ENCODE results near the gene SOS1. TPM values are rescaled to one million over a fixed set of nuclear protein-coding genes. Genes with fewer than 3 reads are reported as not detected.

SOS1 gene
- total RNA-seq, 4 donors from 2014 or later = 67.2 to 72.4 (median 71.0) TPM

- TF ChIP-seq, protein P1, sequence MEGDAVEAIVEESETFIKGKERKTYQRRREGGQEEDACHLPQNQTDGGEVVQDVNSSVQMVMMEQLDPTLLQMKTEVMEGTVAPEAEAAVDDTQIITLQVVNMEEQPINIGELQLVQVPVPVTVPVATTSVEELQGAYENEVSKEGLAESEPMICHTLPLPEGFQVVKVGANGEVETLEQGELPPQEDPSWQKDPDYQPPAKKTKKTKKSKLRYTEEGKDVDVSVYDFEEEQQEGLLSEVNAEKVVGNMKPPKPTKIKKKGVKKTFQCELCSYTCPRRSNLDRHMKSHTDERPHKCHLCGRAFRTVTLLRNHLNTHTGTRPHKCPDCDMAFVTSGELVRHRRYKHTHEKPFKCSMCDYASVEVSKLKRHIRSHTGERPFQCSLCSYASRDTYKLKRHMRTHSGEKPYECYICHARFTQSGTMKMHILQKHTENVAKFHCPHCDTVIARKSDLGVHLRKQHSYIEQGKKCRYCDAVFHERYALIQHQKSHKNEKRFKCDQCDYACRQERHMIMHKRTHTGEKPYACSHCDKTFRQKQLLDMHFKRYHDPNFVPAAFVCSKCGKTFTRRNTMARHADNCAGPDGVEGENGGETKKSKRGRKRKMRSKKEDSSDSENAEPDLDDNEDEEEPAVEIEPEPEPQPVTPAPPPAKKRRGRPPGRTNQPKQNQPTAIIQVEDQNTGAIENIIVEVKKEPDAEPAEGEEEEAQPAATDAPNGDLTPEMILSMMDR (IDR thresholded peaks at IDR 0.05; ENCODE audit: low read depth) = no peak
These were observed 102.2 kb downstream of the SOS1 start for GRCh38 chr2:39018638-39019037.

GRCh38 chr2:39017334-39017733 lies 103.5 kb downstream of the SOS1 start:
- TF ChIP-seq, protein P1 (IDR thresholded peaks at IDR 0.05; ENCODE audit: low read depth) = no peak

DNA sequence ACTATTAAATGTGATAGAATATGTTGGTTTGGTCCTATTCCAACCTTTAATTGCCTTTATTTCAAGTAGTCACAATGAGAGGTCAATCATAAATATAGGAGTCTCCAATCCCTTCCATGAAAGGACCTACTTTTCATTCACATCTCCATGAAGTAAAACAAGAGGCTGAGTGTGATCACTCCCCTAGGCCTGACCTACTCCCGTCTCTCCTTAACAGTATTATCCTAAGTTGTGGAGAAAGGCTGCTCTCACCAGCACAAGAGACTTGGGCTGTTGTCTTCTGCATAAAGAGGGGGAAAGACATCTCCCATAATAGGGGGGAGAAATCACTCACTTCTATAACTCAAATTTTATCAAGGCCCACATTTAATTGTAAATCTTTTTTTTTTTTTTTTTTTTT lies 105.4 kb downstream of the SOS1 start:
- TF ChIP-seq, protein P1 (IDR thresholded peaks at IDR 0.05; ENCODE audit: low read depth) = no peak

GRCh38 chr2:39013871-39014270 lies 107.0 kb downstream of the SOS1 start:
- TF ChIP-seq, protein P1 (IDR thresholded peaks at IDR 0.05; ENCODE audit: low read depth) = no peak

DNA sequence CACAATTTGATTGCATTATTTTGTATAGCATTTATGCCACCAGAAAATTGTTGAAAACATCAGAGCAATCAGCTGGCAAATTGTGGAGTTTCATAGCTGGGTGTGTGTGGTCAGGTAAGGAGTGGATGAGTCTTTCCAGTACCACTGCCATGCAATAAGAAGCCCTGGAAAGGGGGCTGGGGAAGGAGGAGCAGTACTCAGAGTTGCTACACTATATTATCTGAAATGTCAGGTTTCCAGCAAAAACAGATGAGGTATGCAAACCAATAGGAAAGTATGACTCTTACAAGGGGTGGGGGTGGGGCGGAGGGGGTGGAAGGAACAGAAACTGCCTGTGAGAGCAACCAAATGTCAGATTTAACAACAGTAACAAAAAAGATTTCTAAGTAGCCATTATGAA lies 112.2 kb downstream of the SOS1 start:
- TF ChIP-seq, protein P1 (IDR thresholded peaks at IDR 0.05; ENCODE audit: low read depth) = no peak

DNA sequence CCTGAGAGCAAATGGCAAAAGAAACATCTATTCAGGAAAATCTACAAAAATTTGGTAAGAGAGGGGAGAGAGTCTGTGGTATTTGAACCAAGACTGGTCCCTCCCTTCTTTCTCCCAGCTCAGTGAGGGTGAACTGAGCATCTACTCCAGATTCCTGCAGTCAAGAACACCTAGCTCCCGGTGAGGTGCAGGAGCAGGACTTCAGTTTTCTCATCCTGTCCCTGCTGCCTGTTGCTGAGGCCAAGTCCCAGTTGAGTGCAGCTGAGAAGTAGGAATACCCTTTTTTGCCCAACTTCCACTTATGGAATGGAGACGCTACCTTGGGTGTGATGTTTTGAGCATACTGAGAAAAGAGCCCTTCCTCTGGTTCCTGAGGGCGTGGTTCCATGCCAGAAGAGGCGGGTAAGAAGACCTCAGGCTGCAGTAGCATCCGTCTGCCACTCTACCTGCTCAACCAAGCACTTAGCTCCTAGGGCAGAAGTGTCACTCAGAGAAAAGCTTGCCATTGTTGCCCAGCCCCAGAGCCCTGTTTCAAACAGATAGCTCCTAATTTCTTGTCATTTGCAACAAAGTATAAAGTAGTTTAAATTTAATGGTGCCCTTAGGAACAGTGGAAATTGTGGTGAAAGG lies 112.9 kb downstream of the SOS1 start:
- TF ChIP-seq, protein P1 (IDR thresholded peaks at IDR 0.05; ENCODE audit: low read depth) = no peak

GRCh38 chr2:39000552-39000951 lies 120.3 kb downstream of the SOS1 start:
- TF ChIP-seq, protein P1 (IDR thresholded peaks at IDR 0.05; ENCODE audit: low read depth) = no peak

Measured in subcutaneous adipose tissue (tissue), 4 donors.